K562 (cell line): ENCODE data around the gene PELI3. TPM values are rescaled to one million over a fixed set of nuclear protein-coding genes. Genes with fewer than 3 reads are reported as not detected.

ENCODE experiments used
- BRCA1 ChIP-seq, 2 experiments: fragments of 450-650 bp in 1 of 2; sonication (generic) in 1 of 2; formaldehyde crosslinking in 1 of 2; IDR thresholded peaks; 2 replicates each; pipeline versions ENCODE4 v1.5.0 to v1.6.1; 2017 to 2020; ENCODE audit warnings: mild to moderate bottlenecking in 1 of 2, missing genetic modification reagents in 1 of 2
- CBX8 ChIP-seq: fragments of 200-600 bp; sonication (generic); IDR thresholded peaks from 2 replicates; pipeline ENCODE4 v1.6.1; 2012; ENCODE audit warnings: borderline replicate concordance, mixed run types, low read depth, mild to moderate bottlenecking, moderate library complexity, mixed read lengths, low read length, control low read depth, inconsistent platforms; ENCODE audit not compliant: poor library complexity, severe bottlenecking; ENCODE audit errors: extremely low read depth
- CREB1 ChIP-seq, 2 experiments: sonication (generic) in 1 of 2; formaldehyde crosslinking in 1 of 2; IDR thresholded peaks; 2 replicates each; pipeline versions ENCODE4 v1.6.1 to v1.8.0; 2012 to 2022; ENCODE audit warnings: inconsistent platforms in 1 of 2, mild to moderate bottlenecking in 1 of 2, missing genetic modification reagents in 1 of 2, moderate library complexity in 1 of 2
- KAT2B ChIP-seq: IDR thresholded peaks from one replicate; pipeline ENCODE4 v1.6.1; 2012; ENCODE audit warnings: low read depth, mild to moderate bottlenecking, control low read depth, inconsistent platforms, low read length, moderate library complexity
- NFIC ChIP-seq: fragments of 450-650 bp; IDR thresholded peaks from 2 replicates; pipeline ENCODE4 v1.6.1; 2017; ENCODE audit warnings: mild to moderate bottlenecking, inconsistent platforms
- SMAD4 ChIP-seq: fragments of 250-450 bp; sonication (Bioruptor Pico); conservative IDR thresholded peaks from 2 replicates; pipeline ENCODE4 v1.8.0; 2021; ENCODE audit warnings: inconsistent platforms, mild to moderate bottlenecking, moderate library complexity
- ZNF3 ChIP-seq: fragments of 250-450 bp; sonication (Bioruptor Pico); IDR thresholded peaks from 2 replicates; pipeline ENCODE4 v1.5.0; 2021; ENCODE audit warnings: mild to moderate bottlenecking, moderate library complexity
- polyA plus RNA-seq, 8 experiments: library from polyadenylated mRNA; depleted of rRNA in 4 of 8; stranded (reverse) in 5 of 8; unstranded in 3 of 8; fragments of >200 nt; fragmentation: Nextera tagmentation in 2 of 8; fragmentation: Illumina TruSeq in 1 of 8; extraction: Ambion mirVana in 2 of 8; extraction: Trizol in 1 of 8; gene quantifications; 2 replicates each; pipeline versions ENCODE4 v1.2.1 to v1.2.3, GENCODE V29; 2011 to 2014; ENCODE audit warnings: inconsistent platforms in 1 of 8, missing spikeins in 1 of 8
- total RNA-seq, 7 experiments: library from RNA; depleted of rRNA in 6 of 7; stranded (reverse); fragments of >200 nt in 6 of 7; fragmentation: Illumina TruSeq in 2 of 7; extraction: Trizol in 2 of 7; gene quantifications; 2 replicates each; pipeline versions ENCODE4 v1.2.1 to v1.2.3, GENCODE V29; 2011 to 2021; ENCODE audit warnings: low replicate concordance in 1 of 7
- TF ChIP-seq, protein P1 (sequence below): sonication (generic); formaldehyde crosslinking; IDR thresholded peaks from 2 replicates; pipeline ENCODE4 v1.8.1; 2023; ENCODE audit warnings: mild to moderate bottlenecking, missing genetic modification reagents, moderate library complexity
- TF ChIP-seq, protein P2 (sequence below): IDR thresholded peaks from 3 replicates; pipeline ENCODE4 v1.6.1; 2011; ENCODE audit warnings: borderline replicate concordance, mild to moderate bottlenecking; ENCODE audit not compliant: insufficient read length, insufficient read depth
- TF ChIP-seq, protein P3 (sequence below): fragments of 200-800 bp; sonication (Bioruptor generic); IDR thresholded peaks from 2 replicates; pipeline ENCODE4 v1.6.1; 2016; ENCODE audit warnings: missing genetic modification characterization, missing compliant biosample characterization
- TF ChIP-seq, protein P4 (sequence below): fragments of 250-450 bp; sonication (Bioruptor Pico); IDR thresholded peaks from 2 replicates; pipeline ENCODE4 v1.4.0; 2020; ENCODE audit warnings: mild to moderate bottlenecking, moderate library complexity
- TF ChIP-seq, protein P5 (sequence below): fragments of 250-450 bp; sonication (Bioruptor Pico); IDR thresholded peaks from 2 replicates; pipeline ENCODE4 v1.5.1; 2021; ENCODE audit warnings: mild to moderate bottlenecking

The PELI3 gene
- total and polyA plus RNA-seq, 9 of the 15 experiments (the other 6 are each of a cell fraction or from before 2014, with no cell fraction given): 0.17 to 4.2 (median 1.9) TPM

DNA sequence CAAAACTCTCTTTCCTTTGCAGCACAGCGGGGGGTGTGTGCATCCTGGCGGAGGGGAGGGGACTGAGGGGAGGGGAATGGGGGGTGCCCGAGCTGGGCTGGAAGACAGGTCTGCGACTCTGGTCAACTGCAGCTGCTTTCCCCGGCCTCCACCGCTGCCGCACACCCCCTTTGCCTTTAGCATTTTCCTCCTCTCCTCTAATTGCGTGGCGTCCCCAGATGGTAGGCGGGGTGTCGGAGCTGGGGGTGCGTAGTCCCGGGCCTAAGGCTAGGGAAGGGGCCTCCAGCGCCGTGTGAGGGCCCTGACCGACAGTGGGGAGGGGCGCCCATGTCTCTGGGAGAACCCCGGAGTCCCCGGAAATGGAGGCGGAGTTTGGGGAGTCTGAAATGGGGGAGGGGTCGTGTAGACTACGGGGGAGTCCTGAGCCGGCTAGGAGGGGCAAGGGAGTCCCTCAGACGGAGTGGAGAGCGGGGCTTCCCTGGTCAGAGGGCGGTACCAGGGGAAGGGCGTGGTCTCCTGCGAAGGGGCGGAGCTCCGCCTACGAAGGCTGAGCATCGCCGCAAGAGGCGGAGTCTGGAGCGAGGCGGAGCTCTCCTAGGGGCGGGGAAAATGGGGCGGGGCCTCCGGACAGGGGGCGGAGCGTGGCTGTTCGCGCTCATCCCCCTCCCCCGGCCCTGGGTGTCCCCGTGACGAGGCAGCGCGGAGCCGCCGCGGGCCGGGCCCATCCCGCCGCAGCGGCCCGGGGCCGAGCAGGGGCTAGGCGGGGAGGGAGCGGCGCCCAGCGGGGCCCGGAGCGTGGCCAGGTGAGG, at the start of gene PELI3 (continued):
- TF ChIP-seq SMAD4 (CRISPR knock-in tag): no peak; the same call in 1 of the 2 replicates
- TF ChIP-seq, protein P1, sequence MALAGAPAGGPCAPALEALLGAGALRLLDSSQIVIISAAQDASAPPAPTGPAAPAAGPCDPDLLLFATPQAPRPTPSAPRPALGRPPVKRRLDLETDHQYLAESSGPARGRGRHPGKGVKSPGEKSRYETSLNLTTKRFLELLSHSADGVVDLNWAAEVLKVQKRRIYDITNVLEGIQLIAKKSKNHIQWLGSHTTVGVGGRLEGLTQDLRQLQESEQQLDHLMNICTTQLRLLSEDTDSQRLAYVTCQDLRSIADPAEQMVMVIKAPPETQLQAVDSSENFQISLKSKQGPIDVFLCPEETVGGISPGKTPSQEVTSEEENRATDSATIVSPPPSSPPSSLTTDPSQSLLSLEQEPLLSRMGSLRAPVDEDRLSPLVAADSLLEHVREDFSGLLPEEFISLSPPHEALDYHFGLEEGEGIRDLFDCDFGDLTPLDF (CRISPR knock-in tag): no peak
- no peak for TF ChIP-seq CBX8
- no peak for TF ChIP-seq KAT2B
- TF ChIP-seq, protein P2, sequence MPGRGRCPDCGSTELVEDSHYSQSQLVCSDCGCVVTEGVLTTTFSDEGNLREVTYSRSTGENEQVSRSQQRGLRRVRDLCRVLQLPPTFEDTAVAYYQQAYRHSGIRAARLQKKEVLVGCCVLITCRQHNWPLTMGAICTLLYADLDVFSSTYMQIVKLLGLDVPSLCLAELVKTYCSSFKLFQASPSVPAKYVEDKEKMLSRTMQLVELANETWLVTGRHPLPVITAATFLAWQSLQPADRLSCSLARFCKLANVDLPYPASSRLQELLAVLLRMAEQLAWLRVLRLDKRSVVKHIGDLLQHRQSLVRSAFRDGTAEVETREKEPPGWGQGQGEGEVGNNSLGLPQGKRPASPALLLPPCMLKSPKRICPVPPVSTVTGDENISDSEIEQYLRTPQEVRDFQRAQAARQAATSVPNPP: no peak
- TF ChIP-seq BRCA1 (IDR thresholded peaks at IDR 0.05): no peak
- no peak for TF ChIP-seq BRCA1 (CRISPR knock-in tag; IDR thresholded peaks at IDR 0.05)
- TF ChIP-seq, protein P3, sequence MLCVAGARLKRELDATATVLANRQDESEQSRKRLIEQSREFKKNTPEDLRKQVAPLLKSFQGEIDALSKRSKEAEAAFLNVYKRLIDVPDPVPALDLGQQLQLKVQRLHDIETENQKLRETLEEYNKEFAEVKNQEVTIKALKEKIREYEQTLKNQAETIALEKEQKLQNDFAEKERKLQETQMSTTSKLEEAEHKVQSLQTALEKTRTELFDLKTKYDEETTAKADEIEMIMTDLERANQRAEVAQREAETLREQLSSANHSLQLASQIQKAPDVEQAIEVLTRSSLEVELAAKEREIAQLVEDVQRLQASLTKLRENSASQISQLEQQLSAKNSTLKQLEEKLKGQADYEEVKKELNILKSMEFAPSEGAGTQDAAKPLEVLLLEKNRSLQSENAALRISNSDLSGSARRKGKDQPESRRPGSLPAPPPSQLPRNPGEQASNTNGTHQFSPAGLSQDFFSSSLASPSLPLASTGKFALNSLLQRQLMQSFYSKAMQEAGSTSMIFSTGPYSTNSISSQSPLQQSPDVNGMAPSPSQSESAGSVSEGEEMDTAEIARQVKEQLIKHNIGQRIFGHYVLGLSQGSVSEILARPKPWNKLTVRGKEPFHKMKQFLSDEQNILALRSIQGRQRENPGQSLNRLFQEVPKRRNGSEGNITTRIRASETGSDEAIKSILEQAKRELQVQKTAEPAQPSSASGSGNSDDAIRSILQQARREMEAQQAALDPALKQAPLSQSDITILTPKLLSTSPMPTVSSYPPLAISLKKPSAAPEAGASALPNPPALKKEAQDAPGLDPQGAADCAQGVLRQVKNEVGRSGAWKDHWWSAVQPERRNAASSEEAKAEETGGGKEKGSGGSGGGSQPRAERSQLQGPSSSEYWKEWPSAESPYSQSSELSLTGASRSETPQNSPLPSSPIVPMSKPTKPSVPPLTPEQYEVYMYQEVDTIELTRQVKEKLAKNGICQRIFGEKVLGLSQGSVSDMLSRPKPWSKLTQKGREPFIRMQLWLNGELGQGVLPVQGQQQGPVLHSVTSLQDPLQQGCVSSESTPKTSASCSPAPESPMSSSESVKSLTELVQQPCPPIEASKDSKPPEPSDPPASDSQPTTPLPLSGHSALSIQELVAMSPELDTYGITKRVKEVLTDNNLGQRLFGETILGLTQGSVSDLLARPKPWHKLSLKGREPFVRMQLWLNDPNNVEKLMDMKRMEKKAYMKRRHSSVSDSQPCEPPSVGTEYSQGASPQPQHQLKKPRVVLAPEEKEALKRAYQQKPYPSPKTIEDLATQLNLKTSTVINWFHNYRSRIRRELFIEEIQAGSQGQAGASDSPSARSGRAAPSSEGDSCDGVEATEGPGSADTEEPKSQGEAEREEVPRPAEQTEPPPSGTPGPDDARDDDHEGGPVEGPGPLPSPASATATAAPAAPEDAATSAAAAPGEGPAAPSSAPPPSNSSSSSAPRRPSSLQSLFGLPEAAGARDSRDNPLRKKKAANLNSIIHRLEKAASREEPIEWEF: no peak
- TF ChIP-seq, protein P4, sequence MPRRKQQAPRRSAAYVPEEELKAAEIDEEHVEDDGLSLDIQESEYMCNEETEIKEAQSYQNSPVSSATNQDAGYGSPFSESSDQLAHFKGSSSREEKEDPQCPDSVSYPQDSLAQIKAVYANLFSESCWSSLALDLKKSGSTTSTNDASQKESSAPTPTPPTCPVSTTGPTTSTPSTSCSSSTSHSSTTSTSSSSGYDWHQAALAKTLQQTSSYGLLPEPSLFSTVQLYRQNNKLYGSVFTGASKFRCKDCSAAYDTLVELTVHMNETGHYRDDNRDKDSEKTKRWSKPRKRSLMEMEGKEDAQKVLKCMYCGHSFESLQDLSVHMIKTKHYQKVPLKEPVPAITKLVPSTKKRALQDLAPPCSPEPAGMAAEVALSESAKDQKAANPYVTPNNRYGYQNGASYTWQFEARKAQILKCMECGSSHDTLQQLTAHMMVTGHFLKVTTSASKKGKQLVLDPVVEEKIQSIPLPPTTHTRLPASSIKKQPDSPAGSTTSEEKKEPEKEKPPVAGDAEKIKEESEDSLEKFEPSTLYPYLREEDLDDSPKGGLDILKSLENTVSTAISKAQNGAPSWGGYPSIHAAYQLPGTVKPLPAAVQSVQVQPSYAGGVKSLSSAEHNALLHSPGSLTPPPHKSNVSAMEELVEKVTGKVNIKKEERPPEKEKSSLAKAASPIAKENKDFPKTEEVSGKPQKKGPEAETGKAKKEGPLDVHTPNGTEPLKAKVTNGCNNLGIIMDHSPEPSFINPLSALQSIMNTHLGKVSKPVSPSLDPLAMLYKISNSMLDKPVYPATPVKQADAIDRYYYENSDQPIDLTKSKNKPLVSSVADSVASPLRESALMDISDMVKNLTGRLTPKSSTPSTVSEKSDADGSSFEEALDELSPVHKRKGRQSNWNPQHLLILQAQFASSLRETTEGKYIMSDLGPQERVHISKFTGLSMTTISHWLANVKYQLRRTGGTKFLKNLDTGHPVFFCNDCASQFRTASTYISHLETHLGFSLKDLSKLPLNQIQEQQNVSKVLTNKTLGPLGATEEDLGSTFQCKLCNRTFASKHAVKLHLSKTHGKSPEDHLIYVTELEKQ (CRISPR knock-in tag): no peak
- no peak for TF ChIP-seq NFIC
- TF ChIP-seq, protein P5, sequence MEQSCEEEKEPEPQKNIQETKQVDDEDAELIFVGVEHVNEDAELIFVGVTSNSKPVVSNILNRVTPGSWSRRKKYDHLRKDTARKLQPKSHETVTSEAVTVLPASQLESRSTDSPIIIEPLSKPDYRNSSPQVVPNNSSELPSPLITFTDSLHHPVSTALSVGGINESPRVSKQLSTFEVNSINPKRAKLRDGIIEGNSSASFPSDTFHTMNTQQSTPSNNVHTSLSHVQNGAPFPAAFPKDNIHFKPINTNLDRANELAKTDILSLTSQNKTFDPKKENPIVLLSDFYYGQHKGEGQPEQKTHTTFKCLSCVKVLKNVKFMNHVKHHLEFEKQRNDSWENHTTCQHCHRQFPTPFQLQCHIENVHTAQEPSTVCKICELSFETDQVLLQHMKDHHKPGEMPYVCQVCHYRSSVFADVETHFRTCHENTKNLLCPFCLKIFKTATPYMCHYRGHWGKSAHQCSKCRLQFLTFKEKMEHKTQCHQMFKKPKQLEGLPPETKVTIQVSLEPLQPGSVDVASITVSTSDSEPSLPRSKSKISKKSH: no peak
- TF ChIP-seq ZNF3 (CRISPR knock-in tag): no peak
- TF ChIP-seq CREB1 (IDR thresholded peaks at IDR 0.05): peak; percentile 11; the same call in 1 of the 2 replicates
- no peak; the same call in 1 of the 2 replicates for TF ChIP-seq CREB1 (CRISPR knock-in tag; IDR thresholded peaks at IDR 0.05)
